ENCODE data around the gene ITGB1. TPM values are rescaled to one million over a fixed set of nuclear protein-coding genes. Genes with fewer than 3 reads are reported as not detected.
A peak's percentile ranks its signal among the peaks of the same experiment; 100 is the strongest.

The ITGB1 gene
- polyA plus RNA-seq, 1 of the 3 experiments (the other 2 are of a cell fraction), result 666 TPM

GRCh38 chr10:32982911-32983909 is 25.2 kb upstream of the ITGB1 start (continued):
- TF ChIP-seq REST (IDR thresholded peaks at IDR 0.05; ENCODE audit: low read depth, low read length) (no peak), TCF12 (IDR thresholded peaks at IDR 0.05) (peak; percentile 94), RXRA (IDR thresholded peaks at IDR 0.05; ENCODE audit: borderline replicate concordance, low read depth) (peak; percentile 74; the same call in 1 of the 2 replicates), PBX3 (IDR thresholded peaks at IDR 0.05) (peak; percentile 65; the same call in 1 of the 2 replicates)

GRCh38 chr10:32982293-32982709 is 24.3 kb upstream of the ITGB1 start:
- no peaks in the 10 kb centered on the region for H3K9me3 ChIP-seq
- H3F3A ChIP-seq (replicated peaks; ENCODE audit: insufficient read depth), result peaks cover 60% of the 10 kb centered on the region
- H3K4me2 ChIP-seq, result peak overlapping the region; percentile 80; the same call in 1 of the 2 replicates
- H3K27ac ChIP-seq (ENCODE audit: low read depth in 2 of 2, low read length in 1 of 2), result peak overlapping the region; percentile 97 to 99
- H3K79me2 ChIP-seq (ENCODE audit: insufficient read depth), result peaks cover 4% of the 10 kb centered on the region; the same call in 1 of the 2 replicates
- H3K9ac ChIP-seq, result peak overlapping the region; percentile 91; the same call in 1 of the 2 replicates
- H3K9me2 ChIP-seq, result no peaks in the 10 kb centered on the region
- no peak for DNase-seq
- H3K27me3 ChIP-seq (ENCODE audit: insufficient read depth), result no peaks in the 10 kb centered on the region
- no peaks in the 10 kb centered on the region for H3K36me3 ChIP-seq (replicated peaks in 1 of 2; ENCODE audit: control insufficient read depth in 1 of 2, insufficient read depth in 2 of 2, low read length in 1 of 2)
- POLR2A ChIA-PET, result no interaction called here
- CTCF ChIA-PET, result interaction anchor here (1.2 kb wide), 1 partner anchor 22 kb away, joined by 3 read pairs; no protein-coding TSS in a partner anchor
- H2AFZ ChIP-seq (ENCODE audit: low read depth), result no peak overlapping the region
- peaks cover 28 to 37% of the 10 kb centered on the region in 2 experiments for H3K4me1 ChIP-seq (ENCODE audit: control insufficient read depth in 1 of 2, insufficient read depth in 2 of 2, low read depth in 1 of 2, low read length in 1 of 2)
- WGBS (ENCODE audit: low lambda C conversion rate), result 13% methylated on average over 9 of the region's 9 CpGs
- H3K4me3 ChIP-seq (ENCODE audit: low read depth in 2 of 2, low read length in 1 of 2), result no peak overlapping the region
- H4K20me1 ChIP-seq (ENCODE audit: insufficient read depth), result no peaks in the 10 kb centered on the region
- no peak for TF ChIP-seq GABPA (IDR thresholded peaks at IDR 0.05; ENCODE audit: low read depth)
- TF ChIP-seq PBX3 (IDR thresholded peaks at IDR 0.05), result peak; percentile 75
- peak; percentile 77 for TF ChIP-seq JUND (IDR thresholded peaks at IDR 0.05)
- TF ChIP-seq RAD21 (IDR thresholded peaks at IDR 0.05; ENCODE audit: low read length), result no peak
- peak; percentile 16; the same call in 1 of the 2 replicates for TF ChIP-seq POLR2AphosphoS5 (IDR thresholded peaks at IDR 0.05; ENCODE audit: low read depth, low read length)
- no peak; the same call in 1 of the 2 replicates for TF ChIP-seq FOXM1 (IDR thresholded peaks at IDR 0.05; ENCODE audit: low read depth)
- no peak for TF ChIP-seq MAX (IDR thresholded peaks at IDR 0.05; ENCODE audit: low read depth)
- TF ChIP-seq FOXJ3 (CRISPR knock-in tag; IDR thresholded peaks at IDR 0.05), result no peak
- no peak for TF ChIP-seq MXI1 (IDR thresholded peaks at IDR 0.05; ENCODE audit: low read depth, low read length)
- TF ChIP-seq REST (IDR thresholded peaks at IDR 0.05; ENCODE audit: low read depth, low read length), result no peak
- TF ChIP-seq EP300 (IDR thresholded peaks at IDR 0.05; ENCODE audit: borderline replicate concordance in 1 of 2, low read depth in 1 of 2, low read length in 1 of 2), result peak in 1 of 2 experiments; percentile 82; a peak in 1 of 4 replicates
- TF ChIP-seq NFIC (IDR thresholded peaks at IDR 0.05; ENCODE audit: borderline replicate concordance), result peak; percentile 60
- peak; percentile 81 for TF ChIP-seq FOSL2 (IDR thresholded peaks at IDR 0.05; ENCODE audit: borderline replicate concordance, low read depth)
- TF ChIP-seq ELF1 (IDR thresholded peaks at IDR 0.05), result no peak
- TF ChIP-seq YY1 (IDR thresholded peaks at IDR 0.05; ENCODE audit: low read depth), result no peak
- 0 out of 2 replicates have a peak, but pooled peaks have one; percentile 46 for TF ChIP-seq TEAD4 (IDR thresholded peaks at IDR 0.05; ENCODE audit: borderline replicate concordance, insufficient read depth)
- no peak for TF ChIP-seq USF1 (IDR thresholded peaks at IDR 0.05; ENCODE audit: borderline replicate concordance, low read depth)
